Dendritic cell treated with granulocyte-macrophage colony-stimulating factor and Interleukin-4, amounts not matched to agents 40 ng/mL and 50 ng/mL, for 4 days (primary cell): ENCODE measurements around the gene TMEM11.
"Not testable (repeated sequence)": the region's sequence is repeated elsewhere in the genome, so short reads cannot be mapped to it uniquely, and the experiment has no call there.

Source experiments
- H3K27ac Mint-ChIP-seq: one replicate; pipeline ENCODE4 v1.8.0; 2022; ENCODE audit warnings: mild to moderate bottlenecking, mixed read lengths
- H3K27me3 Mint-ChIP-seq: one replicate; pipeline ENCODE4 v1.8.0; 2022; ENCODE audit warnings: mild to moderate bottlenecking, mixed read lengths
- H3K36me3 Mint-ChIP-seq: one replicate; pipeline ENCODE4 v1.8.0; 2022; ENCODE audit warnings: low read depth, mixed read lengths
- H3K4me1 Mint-ChIP-seq: one replicate; pipeline ENCODE4 v1.8.0; 2022; ENCODE audit warnings: low read depth, mixed read lengths
- H3K4me3 Mint-ChIP-seq: one replicate; pipeline ENCODE4 v1.8.0; 2022; ENCODE audit warnings: mild to moderate bottlenecking, moderate library complexity, mixed read lengths
- H3K9me3 Mint-ChIP-seq: one replicate; pipeline ENCODE4 v1.8.0; 2022; ENCODE audit warnings: mixed read lengths
- intact Hi-C: fragments of 100-400 bp; cut with micrococcal nuclease; formaldehyde crosslinking; loops from one replicate; pipeline ENCODE4 v1.15.0; 2022

TMEM11 gene

DNA sequence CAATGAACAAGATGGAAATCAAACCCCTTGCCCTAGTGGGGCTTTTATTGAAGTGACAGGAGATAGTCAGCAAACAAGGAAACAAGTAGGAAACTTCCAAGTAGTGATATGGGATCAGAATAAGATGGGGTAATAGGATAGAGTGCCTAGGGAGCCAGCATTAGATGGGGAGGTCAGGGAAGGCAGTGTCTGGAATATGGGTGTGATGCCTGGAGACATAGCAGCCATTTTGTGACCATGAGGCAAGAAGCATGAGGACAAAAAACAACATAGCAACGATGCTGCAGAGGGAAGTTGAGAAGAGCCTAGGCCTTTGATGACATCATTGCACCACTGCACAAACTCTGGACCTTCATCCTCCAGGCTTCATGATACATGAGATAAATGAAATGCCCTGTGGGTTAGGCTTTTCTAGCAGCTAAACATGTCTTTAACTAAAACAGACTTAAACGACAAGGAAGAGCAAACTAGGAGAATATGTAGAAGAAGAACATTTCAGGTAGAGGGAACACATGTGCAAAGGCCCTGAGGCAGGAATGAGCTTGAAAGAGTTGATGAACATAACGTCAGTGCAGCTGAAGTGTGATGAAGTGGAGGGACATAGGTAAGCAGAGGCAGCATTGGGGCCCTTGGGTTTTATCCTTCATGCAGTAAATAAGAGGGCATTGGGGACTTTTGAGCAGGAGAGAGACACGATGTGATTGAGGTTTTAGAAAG, 18.2 kb upstream of the TMEM11 start:
- H3K27ac Mint-ChIP-seq, result no peak overlapping the region
- intact Hi-C loops, result no loop called here
- H3K9me3 Mint-ChIP-seq, result peaks cover 23% of the 10 kb centered on the region
- peaks cover 8% of the 10 kb centered on the region for H3K36me3 Mint-ChIP-seq
- no peaks in the 10 kb centered on the region for H3K27me3 Mint-ChIP-seq
- H3K4me1 Mint-ChIP-seq, result peaks cover 12% of the 10 kb centered on the region
- H3K4me3 Mint-ChIP-seq, result no peak overlapping the region

DNA sequence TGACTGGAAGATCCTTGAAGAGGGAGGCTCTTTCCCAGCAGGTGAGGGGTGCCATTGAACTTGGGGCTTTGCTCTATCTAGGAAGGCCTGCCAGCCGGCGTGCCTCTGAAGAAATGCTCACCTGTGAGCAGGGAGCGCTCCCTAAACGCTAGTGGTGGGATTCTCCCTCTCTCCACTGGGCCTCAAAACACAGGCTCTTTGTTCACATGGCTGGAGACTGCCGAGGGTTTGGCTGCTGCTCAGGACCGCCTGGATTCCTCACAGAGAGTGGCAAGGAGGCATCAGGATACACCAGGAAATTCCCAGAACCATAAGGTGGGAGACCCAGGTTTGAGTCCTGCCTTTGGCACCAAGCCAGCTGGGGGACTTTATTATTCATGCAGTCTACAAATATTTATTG, 17.6 kb upstream of the TMEM11 start:
- Mint-ChIP-seq H3K27ac (no peak overlapping the region), H3K4me1 (peaks cover 12% of the 10 kb centered on the region), H3K36me3 (peaks cover 8% of the 10 kb centered on the region), H3K4me3 (no peak overlapping the region), H3K27me3 (no peaks in the 10 kb centered on the region), H3K9me3 (peaks cover 23% of the 10 kb centered on the region)
- intact Hi-C loops, result no loop called here

DNA sequence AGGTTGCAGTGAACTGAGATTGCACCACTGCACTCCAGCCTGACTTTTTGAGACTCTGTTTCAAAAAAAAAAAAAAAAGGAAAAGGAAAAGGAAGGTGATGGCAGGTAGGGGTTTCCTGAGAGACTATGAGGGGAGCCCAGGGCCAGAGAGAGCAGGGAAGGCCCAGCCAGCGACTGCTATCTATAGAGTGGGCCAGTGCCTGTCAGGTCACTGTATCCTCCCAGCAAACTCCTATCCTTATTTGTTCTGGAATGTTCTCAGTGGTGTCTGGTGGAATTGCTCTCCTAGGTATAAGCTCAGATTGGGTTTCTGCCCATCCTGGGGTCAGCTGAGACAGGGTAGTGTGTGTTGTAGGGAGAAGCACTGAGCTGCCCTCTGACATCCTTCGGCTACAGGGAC, 14.9 kb upstream of the TMEM11 start:
- no peak overlapping the region for H3K27ac Mint-ChIP-seq
- intact Hi-C loops, result no loop called here
- H3K4me3 Mint-ChIP-seq, result no peak overlapping the region
- H3K9me3 Mint-ChIP-seq, result peaks cover 18% of the 10 kb centered on the region
- peaks cover 20% of the 10 kb centered on the region for H3K4me1 Mint-ChIP-seq
- H3K27me3 Mint-ChIP-seq, result no peaks in the 10 kb centered on the region
- peaks cover 8% of the 10 kb centered on the region for H3K36me3 Mint-ChIP-seq

DNA sequence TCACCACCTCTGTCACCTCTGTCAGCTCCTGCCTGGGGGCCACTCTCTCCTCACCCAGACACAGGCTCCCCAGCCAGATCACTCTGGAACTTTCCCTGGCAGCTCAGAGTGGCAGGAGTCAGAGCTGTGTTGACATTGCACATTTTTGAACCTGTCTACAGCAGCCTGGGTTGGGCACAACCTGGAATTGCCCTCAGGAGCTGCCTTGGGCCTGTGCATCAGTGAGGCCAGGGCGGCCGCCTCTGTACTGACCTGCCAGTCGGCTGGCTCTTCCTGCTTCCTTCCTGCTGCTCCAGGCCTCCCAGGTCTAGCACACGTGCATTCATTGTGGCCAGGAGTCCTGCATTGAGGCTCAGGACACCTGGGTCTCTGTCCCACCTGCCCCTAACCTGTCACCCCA, 14.2 kb upstream of the TMEM11 start:
- peaks cover 14% of the 10 kb centered on the region for H3K9me3 Mint-ChIP-seq
- no peaks in the 10 kb centered on the region for H3K27me3 Mint-ChIP-seq
- peaks cover 8% of the 10 kb centered on the region for H3K36me3 Mint-ChIP-seq
- intact Hi-C loops, result no loop called here
- no peak overlapping the region for H3K4me3 Mint-ChIP-seq
- peaks cover 15% of the 10 kb centered on the region for H3K4me1 Mint-ChIP-seq
- no peak overlapping the region for H3K27ac Mint-ChIP-seq

DNA sequence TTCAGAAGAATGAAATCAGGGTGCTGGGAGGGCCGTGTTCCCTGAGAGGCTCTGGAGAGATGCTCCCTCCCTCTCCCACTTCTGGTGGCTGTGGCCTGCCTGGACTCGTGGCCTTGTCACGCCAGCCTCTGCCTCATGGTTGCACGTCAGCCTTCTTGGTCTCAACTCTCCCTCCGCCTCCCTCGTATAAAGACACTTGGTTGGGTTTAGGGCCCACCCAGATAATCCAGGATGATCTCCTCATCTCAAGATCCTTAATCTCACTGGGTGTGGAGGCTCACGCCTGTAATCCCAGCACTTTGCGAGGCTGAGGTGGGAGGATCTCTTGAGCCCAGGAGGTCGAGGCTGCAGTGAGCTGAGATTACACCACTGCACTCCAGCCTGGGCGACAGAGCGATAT, 13.3 kb upstream of the TMEM11 start:
- peaks cover 15% of the 10 kb centered on the region for H3K4me1 Mint-ChIP-seq
- intact Hi-C loops, H3K27me3 Mint-ChIP-seq, H3K9me3 Mint-ChIP-seq, H3K4me3 Mint-ChIP-seq, H3K27ac Mint-ChIP-seq: not testable (repeated sequence)
- H3K36me3 Mint-ChIP-seq, result peaks cover 14% of the 10 kb centered on the region

DNA sequence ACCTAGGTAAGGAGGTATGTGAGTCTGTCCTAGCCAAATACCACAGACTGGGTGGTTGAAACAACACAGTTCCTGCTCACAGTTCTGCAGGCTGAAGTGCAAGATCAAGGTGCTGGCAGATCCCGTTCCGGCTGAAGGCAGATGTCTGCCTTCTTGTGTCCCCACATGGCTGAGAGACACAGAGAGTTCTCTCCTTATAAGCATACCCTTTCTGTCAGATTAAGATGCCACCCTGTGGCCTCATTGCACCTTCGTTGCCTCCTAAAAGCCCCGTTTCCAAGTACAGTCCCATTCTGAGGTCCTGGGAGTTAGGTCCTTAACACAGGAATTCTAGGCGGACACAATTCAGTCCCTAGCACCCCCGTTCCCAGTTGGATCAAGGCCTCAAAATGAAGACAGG, 9.1 kb upstream of the TMEM11 start:
- Mint-ChIP-seq H3K36me3 (peaks cover 25% of the 10 kb centered on the region), H3K4me1 (peaks cover 27% of the 10 kb centered on the region), H3K27me3 (no peaks in the 10 kb centered on the region), H3K4me3 (no peak overlapping the region), H3K27ac (no peak overlapping the region), H3K9me3 (peaks cover 7% of the 10 kb centered on the region)
- intact Hi-C loops, result no loop called here

DNA sequence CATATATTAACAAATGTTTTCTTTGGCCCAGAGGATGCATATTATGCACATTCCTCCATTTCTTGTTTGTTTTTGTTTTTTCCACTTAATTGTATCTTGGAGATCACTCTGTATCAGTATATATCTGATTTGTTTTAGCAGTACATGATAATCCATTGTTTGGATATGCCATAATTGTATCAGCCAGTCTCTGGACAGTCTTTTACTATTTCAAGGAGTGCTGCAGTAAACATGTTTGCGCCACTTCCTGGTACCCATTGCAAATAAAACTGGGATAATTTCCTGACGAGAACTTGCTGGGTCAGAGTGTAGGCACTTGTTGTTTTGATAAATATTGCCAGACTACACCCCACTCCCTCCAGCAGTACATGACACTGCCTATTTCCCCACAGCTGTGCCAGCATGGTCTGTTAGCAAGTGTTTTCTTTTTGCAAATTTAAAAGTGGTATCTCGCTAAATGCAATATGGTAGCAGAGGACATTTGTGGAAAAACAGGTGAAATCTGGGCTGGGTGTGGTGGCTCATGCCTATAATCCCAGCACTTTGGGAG, 4.9 kb upstream of the TMEM11 start:
- peaks cover 47% of the 10 kb centered on the region for H3K36me3 Mint-ChIP-seq

DNA sequence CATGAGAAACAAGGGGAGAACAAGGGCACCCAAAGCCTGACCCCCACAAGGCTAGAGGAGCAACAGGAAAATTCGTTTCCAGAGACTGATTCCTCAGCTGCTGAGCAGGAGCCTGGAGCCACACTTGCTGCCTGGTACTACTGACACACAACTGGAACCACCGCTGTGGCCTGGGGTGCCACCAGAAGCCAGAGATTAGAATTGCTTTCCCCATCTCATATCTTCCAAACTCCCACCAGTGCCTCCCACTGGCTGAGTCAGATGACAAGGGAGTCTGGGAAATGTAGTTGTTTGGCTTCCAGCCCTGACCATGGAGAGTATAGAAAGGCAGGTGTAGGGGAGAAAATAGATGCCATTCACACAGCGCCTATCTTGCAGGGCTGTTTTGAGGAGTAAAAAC, 4.1 kb upstream of the TMEM11 start:
- Mint-ChIP-seq H3K4me1 (peaks cover 40% of the 10 kb centered on the region), H3K27ac (no peak overlapping the region), H3K36me3 (peaks cover 55% of the 10 kb centered on the region), H3K4me3 (no peak overlapping the region), H3K27me3 (no peaks in the 10 kb centered on the region), H3K9me3 (peaks cover 7% of the 10 kb centered on the region)
- intact Hi-C loops, result no loop called here

More for the DNA sequence above, 4.9 kb upstream of the TMEM11 start:
- H3K4me1 Mint-ChIP-seq, result peaks cover 36% of the 10 kb centered on the region
- H3K27ac Mint-ChIP-seq, result no peak overlapping the region
- no peak overlapping the region for H3K4me3 Mint-ChIP-seq
- intact Hi-C loops, result no loop called here
- no peaks in the 10 kb centered on the region for H3K27me3 Mint-ChIP-seq
- H3K9me3 Mint-ChIP-seq, result peaks cover 7% of the 10 kb centered on the region

DNA sequence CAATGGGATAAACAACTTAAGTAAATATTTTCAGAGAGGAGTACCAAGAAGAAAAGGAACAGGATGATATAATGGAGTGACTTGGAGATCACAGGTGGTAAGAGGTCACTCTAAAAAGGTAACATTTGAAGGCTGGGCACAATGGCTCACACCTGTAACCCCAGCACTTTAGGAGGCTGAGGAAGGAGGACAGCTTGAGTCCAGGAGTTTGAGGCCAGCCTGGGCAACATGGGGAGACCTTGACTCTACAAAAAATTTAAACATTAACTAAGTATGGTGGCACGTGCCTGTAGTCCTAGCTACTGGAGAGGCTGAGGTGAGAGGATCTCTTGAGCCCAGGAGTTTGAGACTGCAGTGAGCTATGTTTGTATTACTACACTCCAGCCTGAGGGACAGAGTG, 3.4 kb upstream of the TMEM11 start:
- Mint-ChIP-seq H3K27ac (no peak overlapping the region), H3K9me3 (peaks cover 7% of the 10 kb centered on the region), H3K36me3 (peaks cover 50% of the 10 kb centered on the region), H3K4me3 (no peak overlapping the region), H3K27me3 (no peaks in the 10 kb centered on the region), H3K4me1 (peaks cover 47% of the 10 kb centered on the region)
- intact Hi-C loops, result no loop called here

DNA sequence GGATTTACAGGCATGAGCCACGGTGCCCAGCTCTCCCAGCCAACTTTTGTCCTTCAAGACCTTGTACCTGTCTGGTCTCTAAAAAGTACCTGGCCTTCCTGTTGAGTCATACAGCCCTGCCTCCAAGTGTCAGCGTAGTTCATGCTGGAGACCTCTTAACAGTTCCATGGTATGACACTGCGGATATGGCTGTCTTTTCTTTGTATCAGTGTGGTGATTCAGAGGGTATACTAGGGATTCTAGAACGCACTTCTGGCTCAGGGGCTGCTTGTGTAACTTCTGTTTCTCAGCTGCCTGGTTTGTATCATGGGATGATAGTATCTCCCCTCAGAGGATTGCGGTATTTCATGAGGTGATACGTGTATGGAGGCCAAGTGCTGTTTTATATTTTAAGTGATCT, 2.0 kb upstream of the TMEM11 start:
- peaks cover 54% of the 10 kb centered on the region for H3K4me1 Mint-ChIP-seq
- H3K9me3 Mint-ChIP-seq, result no peaks in the 10 kb centered on the region
- peak overlapping the region; percentile 93 for H3K27ac Mint-ChIP-seq
- no peaks in the 10 kb centered on the region for H3K27me3 Mint-ChIP-seq
- intact Hi-C loops, result no loop called here
- peaks cover 37% of the 10 kb centered on the region for H3K36me3 Mint-ChIP-seq
- peak overlapping the region; percentile 87 for H3K4me3 Mint-ChIP-seq

DNA sequence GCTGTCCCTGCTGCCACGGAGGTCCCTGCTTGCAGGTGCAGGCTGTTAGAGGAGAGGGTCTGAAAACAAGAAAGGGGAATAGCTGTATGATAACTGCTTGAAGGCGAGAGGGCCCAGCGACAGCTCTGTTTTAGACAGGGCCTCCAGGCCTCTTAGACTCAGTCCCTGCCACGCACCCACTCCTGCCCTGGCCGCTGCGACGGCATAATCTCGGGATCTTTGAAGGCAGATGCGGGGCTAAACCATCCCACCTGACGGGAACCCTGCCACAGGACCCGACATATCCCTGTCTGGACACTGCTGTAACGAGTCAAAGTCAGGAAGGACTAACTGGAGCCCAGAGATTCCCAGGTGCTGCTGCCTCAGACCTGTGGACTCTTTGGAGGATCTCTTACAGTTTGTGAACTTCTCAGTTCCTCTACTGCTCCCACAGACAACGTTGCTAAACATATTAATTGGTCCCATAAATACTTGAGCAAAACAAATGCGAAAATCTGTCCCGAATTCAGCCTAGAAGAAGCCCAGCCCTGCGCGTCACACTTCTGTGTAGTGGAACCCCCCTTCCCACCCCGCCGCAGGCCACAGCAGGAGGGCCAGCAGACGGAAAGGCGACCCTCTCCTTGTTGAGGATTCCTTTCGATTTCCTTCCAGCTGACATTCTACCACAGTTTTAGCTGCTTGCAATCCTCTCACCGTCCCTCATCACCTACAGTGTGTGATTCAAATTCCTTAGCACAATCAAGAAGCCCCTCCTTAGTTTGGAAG, 998 bp upstream of the TMEM11 start:
- Mint-ChIP-seq H3K27me3 (no peaks in the 10 kb centered on the region), H3K4me1 (peaks cover 64% of the 10 kb centered on the region)

DNA sequence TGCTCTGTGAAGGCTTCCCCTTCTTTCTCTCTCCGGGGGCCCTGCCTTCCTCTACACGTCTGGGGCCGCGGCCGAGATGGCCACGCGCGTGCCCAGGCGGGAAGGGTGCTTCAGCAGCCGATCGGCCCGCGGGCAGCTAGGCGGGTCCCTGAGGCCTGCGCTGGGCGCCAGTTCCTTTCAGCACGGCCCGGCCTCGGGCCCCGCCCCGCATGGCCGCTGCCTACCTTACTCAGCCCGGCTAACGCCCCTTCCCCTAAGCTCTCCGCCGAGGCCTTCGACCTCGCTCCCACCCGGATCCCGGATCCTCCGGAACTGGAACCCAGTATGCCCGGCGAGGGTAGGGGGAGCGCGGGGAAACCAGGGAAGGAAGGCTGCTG, 335 bp downstream of the TMEM11 start:
- H3K36me3 Mint-ChIP-seq, result peaks cover 55% of the 10 kb centered on the region
- intact Hi-C loops, result loop anchor here (1.0 to 5.0 kb wide), 4 partner anchors 40 to 171 kb away; partner anchors contain the start of genes DHRS7B, NATD1 and USP22
- H3K4me3 Mint-ChIP-seq, result peak overlapping the region; percentile 87
- H3K9me3 Mint-ChIP-seq, result no peaks in the 10 kb centered on the region
- peak overlapping the region; percentile 93 for H3K27ac Mint-ChIP-seq
- H3K4me1 Mint-ChIP-seq, result peaks cover 67% of the 10 kb centered on the region
- H3K27me3 Mint-ChIP-seq, result no peaks in the 10 kb centered on the region

More for the DNA sequence above, 998 bp upstream of the TMEM11 start:
- peak overlapping the region; percentile 93 for H3K27ac Mint-ChIP-seq
- H3K4me3 Mint-ChIP-seq, result peak overlapping the region; percentile 87
- H3K9me3 Mint-ChIP-seq, result no peaks in the 10 kb centered on the region
- peaks cover 42% of the 10 kb centered on the region for H3K36me3 Mint-ChIP-seq
- intact Hi-C loops, result loop anchor here (1.0 to 5.0 kb wide), 4 partner anchors 38 to 173 kb away; partner anchors contain the start of genes DHRS7B, NATD1 and USP22

DNA sequence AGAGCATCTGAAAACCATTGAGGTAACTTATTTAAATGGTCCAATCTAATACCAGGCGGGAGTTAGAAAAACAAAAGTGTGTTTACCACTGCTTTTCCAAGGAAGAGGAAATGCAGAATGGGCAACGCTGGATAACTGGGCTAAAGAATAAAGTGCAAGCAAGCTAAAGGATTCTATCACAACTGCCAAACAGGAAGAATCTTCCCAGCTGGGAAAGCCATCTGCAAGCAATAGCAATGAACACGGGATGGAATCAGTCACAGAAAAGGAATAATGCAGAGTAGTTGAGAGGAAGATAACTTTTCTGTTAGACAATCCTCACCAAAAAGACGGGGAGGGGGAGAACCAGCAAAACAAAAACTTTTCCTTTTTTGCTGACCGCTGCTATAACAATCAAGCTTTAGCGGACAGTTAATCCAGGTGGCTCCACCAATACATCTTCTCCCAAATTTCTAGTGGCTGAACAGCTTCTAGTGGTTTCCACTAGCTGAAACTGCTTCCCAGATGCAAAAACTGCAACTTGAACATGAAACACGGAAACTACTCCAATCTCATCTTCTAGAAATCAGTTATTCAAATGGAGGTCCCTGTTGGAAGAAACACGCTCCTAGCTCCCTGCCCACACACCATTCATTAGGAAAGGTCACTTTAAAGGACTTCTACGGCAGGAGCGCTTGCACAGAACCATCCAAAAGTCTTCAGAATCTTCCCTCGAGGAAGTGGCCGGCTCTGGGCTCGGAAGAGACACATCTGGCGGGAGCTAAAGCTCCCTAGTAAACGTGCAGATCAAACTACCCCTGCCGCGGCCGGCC, 929 bp downstream of the TMEM11 start:
- intact Hi-C loops, result loop anchor here (5.0 kb wide), 3 partner anchors 74 to 171 kb away; partner anchors contain the start of genes DHRS7B and USP22
- H3K4me1 Mint-ChIP-seq, result peaks cover 70% of the 10 kb centered on the region
- no peaks in the 10 kb centered on the region for H3K27me3 Mint-ChIP-seq
- peak overlapping the region; percentile 93 for H3K27ac Mint-ChIP-seq
- no peaks in the 10 kb centered on the region for H3K9me3 Mint-ChIP-seq
- peaks cover 60% of the 10 kb centered on the region for H3K36me3 Mint-ChIP-seq
- H3K4me3 Mint-ChIP-seq, result peak overlapping the region; percentile 87
